H1 (cell line): ENCODE results near the gene GALNT7. TPM values are rescaled to one million over a fixed set of nuclear protein-coding genes. Genes with fewer than 3 reads are reported as not detected.

Experiments
- CTCF ChIA-PET: fragments of 300-600 bp; sonication (Branson Sonifier 250); formaldehyde crosslinking; loops from one replicate; lab custom pipeline; 2021; ENCODE audit not compliant: partially characterized antibody; lab: Charles Lee
- POLR2A ChIA-PET: fragments of 300-600 bp; sonication (Branson Sonifier 250); formaldehyde crosslinking; loops from one replicate; lab custom pipeline; 2021; ENCODE audit warnings: inconsistent platforms; ENCODE audit not compliant: partially characterized antibody; lab: Charles Lee
- DNase-seq, 2 experiments: peaks; one replicate each; pipeline versions ENCODE4 v3.0.0 to v3.0.0-alpha.2; 2010 to 2022; ENCODE audit warnings: low spot score in 2 of 2, low read depth in 1 of 2, mixed read lengths in 1 of 2
- FAIRE-seq: peaks from 2 replicates; lab custom pipeline; 2011; peaks lifted over from hg19 to GRCh38; lab: Jason Lieb, UNC
- H2AFZ ChIP-seq: 2 replicates; pipeline ENCODE4 v1.8.1; 2012; ENCODE audit warnings: low read length, inconsistent platforms
- H2AK5ac ChIP-seq: 2 replicates; pipeline ENCODE4 v1.6.1; 2013; ENCODE audit warnings: low read depth, low read length
- H2BK120ac ChIP-seq: replicated peaks from 2 replicates; pipeline ENCODE3; 2013; ENCODE audit warnings: low read depth, low read length, inconsistent platforms
- H2BK12ac ChIP-seq: 2 replicates; pipeline ENCODE4 v1.6.1; 2013; ENCODE audit warnings: low read depth, low read length
- H2BK15ac ChIP-seq: 2 replicates; pipeline ENCODE4 v1.6.1; 2013; ENCODE audit warnings: low read length
- H2BK20ac ChIP-seq: 2 replicates; pipeline ENCODE4 v1.6.1; 2013; ENCODE audit warnings: low read length
- H2BK5ac ChIP-seq: 2 replicates; pipeline ENCODE4 v1.6.1; 2013; ENCODE audit warnings: low read depth, low read length
- H3K14ac ChIP-seq: 2 replicates; pipeline ENCODE4 v1.6.1; 2013; ENCODE audit warnings: inconsistent platforms; ENCODE audit not compliant: insufficient read length
- H3K18ac ChIP-seq: 2 replicates; pipeline ENCODE4 v1.6.1; 2013; ENCODE audit warnings: low read length; ENCODE audit errors: extremely low read depth
- H3K23ac ChIP-seq: 2 replicates; pipeline ENCODE4 v1.6.1; 2013; ENCODE audit warnings: inconsistent platforms; ENCODE audit not compliant: insufficient read length
- H3K23me2 ChIP-seq: 2 replicates; pipeline ENCODE4 v1.6.1; 2013; ENCODE audit warnings: low read depth, low read length
- H3K27ac ChIP-seq: 2 replicates; pipeline ENCODE4 v1.6.1; 2011; ENCODE audit warnings: low read depth, low read length, inconsistent platforms
- H3K27me3 ChIP-seq, 4 experiments: replicated peaks in 1 of 4; 1 replicate in 1 of 4; 2 replicates in 3 of 4; pipeline versions ENCODE4 v1.6.1 to v1.8.1; 2011 to 2013; ENCODE audit warnings: low read length in 3 of 4, mild to moderate bottlenecking in 3 of 4, inconsistent platforms in 2 of 4, mixed read lengths in 2 of 4, moderate library complexity in 1 of 4; ENCODE audit not compliant: control insufficient read depth in 3 of 4, insufficient read depth in 3 of 4; ENCODE audit errors: extremely low read depth in 1 of 4
- H3K36me3 ChIP-seq, 4 experiments: 2 replicates each; pipeline versions ENCODE4 v1.6.1 to v1.8.1; 2011 to 2013; ENCODE audit warnings: mild to moderate bottlenecking in 4 of 4, low read length in 3 of 4, moderate library complexity in 2 of 4, control low read depth in 1 of 4, inconsistent platforms in 1 of 4; ENCODE audit not compliant: insufficient read depth in 4 of 4, control insufficient read depth in 2 of 4
- H3K4ac ChIP-seq: replicated peaks from 2 replicates; pipeline ENCODE3; 2013; ENCODE audit warnings: low read length, low read depth, mixed read lengths, inconsistent platforms; ENCODE audit not compliant: insufficient read length
- H3K4me1 ChIP-seq, 4 experiments: replicated peaks in 1 of 4; 1 replicate in 1 of 4; 2 replicates in 3 of 4; pipeline versions ENCODE4 v1.6.1 to v1.8.1; 2011 to 2013; ENCODE audit warnings: low read length in 3 of 4, inconsistent platforms in 2 of 4, mixed read lengths in 1 of 4; ENCODE audit not compliant: insufficient read depth in 4 of 4, control insufficient read depth in 3 of 4
- H3K4me2 ChIP-seq, 2 experiments: 2 replicates each; pipeline versions ENCODE4 v1.6.1 to v1.8.1; 2011 to 2013; ENCODE audit warnings: low read depth in 2 of 2, low read length in 2 of 2, control low read depth in 1 of 2, inconsistent platforms in 1 of 2, mild to moderate bottlenecking in 1 of 2; ENCODE audit not compliant: insufficient read depth in 1 of 2
- H3K4me3 ChIP-seq, 4 experiments: fragments of 200-600, 300-600 bp in 1 of 4; sonication (generic), shearing (Covaris generic), sonication (Bioruptor Twin) in 1 of 4; 2 replicates each; pipeline versions ENCODE4 v1.5.1 to v1.8.1; 2011 to 2016; ENCODE audit warnings: low read length in 4 of 4, low read depth in 3 of 4, control low read depth in 2 of 4, inconsistent platforms in 2 of 4, mild to moderate bottlenecking in 2 of 4, mixed read lengths in 1 of 4, moderate library complexity in 1 of 4; ENCODE audit not compliant: insufficient read depth in 2 of 4; ENCODE audit errors: extremely low read depth in 1 of 4
- H3K56ac ChIP-seq: replicated peaks from 2 replicates; pipeline ENCODE3; 2013; ENCODE audit warnings: low read depth, mild to moderate bottlenecking, mixed read lengths, low read length, inconsistent platforms; ENCODE audit not compliant: insufficient read length
- H3K79me1 ChIP-seq: 2 replicates; pipeline ENCODE4 v1.6.1; 2013; ENCODE audit warnings: low read depth, low read length, control low read depth
- H3K79me2 ChIP-seq, 2 experiments: 2 replicates each; pipeline versions ENCODE4 v1.6.1 to v1.8.1; 2012 to 2013; ENCODE audit warnings: low read length in 2 of 2, mild to moderate bottlenecking in 2 of 2, inconsistent platforms in 1 of 2; ENCODE audit not compliant: insufficient read depth in 2 of 2, control insufficient read depth in 1 of 2
- H3K9ac ChIP-seq, 4 experiments: replicated peaks in 1 of 4; 1 replicate in 1 of 4; 2 replicates in 3 of 4; pipeline versions ENCODE4 v1.6.1 to v1.8.1; 2011 to 2013; ENCODE audit warnings: low read depth in 3 of 4, low read length in 3 of 4, control low read depth in 2 of 4, mild to moderate bottlenecking in 2 of 4, moderate library complexity in 2 of 4, inconsistent platforms in 1 of 4; ENCODE audit errors: extremely low read depth in 1 of 4
- H3K9me3 ChIP-seq, 2 experiments: 2 replicates each; pipeline versions ENCODE4 v1.6.1 to v1.8.1; 2012 to 2013; ENCODE audit warnings: mild to moderate bottlenecking in 2 of 2, moderate library complexity in 2 of 2, control low read depth in 1 of 2, inconsistent platforms in 1 of 2, low read depth in 1 of 2, low read length in 1 of 2, mixed read lengths in 1 of 2; ENCODE audit not compliant: insufficient read depth in 2 of 2
- H4K20me1 ChIP-seq, 2 experiments: replicated peaks in 1 of 2; 2 replicates each; pipeline versions ENCODE3 to v1.8.1; 2011 to 2013; ENCODE audit warnings: inconsistent platforms in 2 of 2, low read length in 2 of 2, mild to moderate bottlenecking in 1 of 2; ENCODE audit not compliant: insufficient read depth in 2 of 2, control insufficient read depth in 1 of 2
- H4K5ac ChIP-seq: 2 replicates; pipeline ENCODE4 v1.6.1; 2013; ENCODE audit warnings: low read length, low read depth, mixed read lengths, inconsistent platforms; ENCODE audit not compliant: insufficient read length
- H4K8ac ChIP-seq: 2 replicates; pipeline ENCODE4 v1.8.0; 2013; ENCODE audit warnings: mild to moderate bottlenecking, moderate library complexity, low read length, inconsistent platforms; ENCODE audit not compliant: insufficient read depth; ENCODE audit errors: extremely low read depth
- H4K91ac ChIP-seq: replicated peaks from 2 replicates; pipeline ENCODE3; 2013; ENCODE audit warnings: low read length, mixed read lengths, inconsistent platforms; ENCODE audit not compliant: insufficient read length
- GTF2F1 ChIP-seq: IDR thresholded peaks from 2 replicates; pipeline ENCODE4 v1.6.1; 2012; ENCODE audit warnings: low read depth, low read length, improper control_type of control experiment, borderline replicate concordance
- JUND ChIP-seq: IDR thresholded peaks from 2 replicates; pipeline ENCODE4 v1.6.1; 2011; ENCODE audit warnings: mild to moderate bottlenecking, improper control_type of control experiment, low read length
- PHF8 ChIP-seq: fragments of 200-600 bp; sonication (generic); conservative IDR thresholded peaks from 2 replicates; pipeline ENCODE4 v1.7.1; 2012; ENCODE audit warnings: low read depth, mild to moderate bottlenecking, inconsistent platforms, low read length, moderate library complexity
- RAD21 ChIP-seq, 2 experiments: IDR thresholded peaks in 1 of 2; conservative IDR thresholded peaks in 1 of 2; 2 replicates each; pipeline ENCODE4 v1.6.1; 2011; ENCODE audit warnings: low read depth in 2 of 2, low read length in 2 of 2, improper control_type of control experiment in 1 of 2, inconsistent platforms in 1 of 2, mild to moderate bottlenecking in 1 of 2, moderate library complexity in 1 of 2
- SP2 ChIP-seq: IDR thresholded peaks from 2 replicates; pipeline ENCODE4 v1.6.1; 2012; ENCODE audit warnings: mild to moderate bottlenecking, low read length, inconsistent platforms
- ZNF274 ChIP-seq: IDR thresholded peaks from 2 replicates; pipeline ENCODE4 v1.7.0; 2012; ENCODE audit warnings: low read length, borderline replicate concordance; ENCODE audit errors: extremely low read depth
- WGBS, 2 experiments: shearing (Covaris generic) in 1 of 2; methylation state at CpG; one replicate each; pipeline versions ENCODE4 v1.1.6 to v1.1.7; 2013 to 2015; ENCODE audit warnings: low lambda C conversion rate in 2 of 2, mixed read lengths in 2 of 2, inconsistent platforms in 1 of 2, low coverage in 1 of 2, missing lambda C conversion rate in 1 of 2; ENCODE audit not compliant: insufficient replicate concordance in 2 of 2, insufficient coverage in 1 of 2, insufficient read length in 1 of 2; ENCODE audit errors: extremely low coverage in 1 of 2, missing lambda C conversion rate in 1 of 2; 5-methylcytosine and 5-hydroxymethylcytosine counted together
- polyA plus RNA-seq, 7 experiments: library from polyadenylated mRNA; depleted of rRNA in 3 of 7; stranded (reverse) in 5 of 7; unstranded in 2 of 7; fragments of >200 nt in 5 of 7; fragments of 200-250 nt in 2 of 7; gene quantifications; 1 replicate in 5 of 7; 2 replicates in 1 of 7; 4 replicates in 1 of 7; pipeline versions ENCODE4 v1.2.1 to v1.2.3, GENCODE V29; 2011 to 2013; ENCODE audit warnings: missing spikeins in 2 of 7, mixed read lengths in 2 of 7
- total RNA-seq: library from RNA; stranded (reverse); fragmentation: NEBNext Ultra II Directional; extraction: Animal tissue kit (Norgen Biotek cat#: 25700); gene quantifications from 2 replicates; pipeline ENCODE4 v1.2.1, GENCODE V29; 2021
- TF ChIP-seq, protein P1 (sequence below), 3 experiments: IDR thresholded peaks; 1 replicate in 2 of 3; 2 replicates in 1 of 3; pipeline versions ENCODE4 v1.5.1 to v1.6.1; 2011; ENCODE audit warnings: low read length in 3 of 3, mild to moderate bottlenecking in 3 of 3, inconsistent platforms in 2 of 3, low read depth in 1 of 3, moderate library complexity in 1 of 3; ENCODE audit not compliant: insufficient read depth in 1 of 3; ENCODE audit errors: control extremely low read depth in 1 of 3

GALNT7 gene
- total and polyA plus RNA-seq, 2 of the 8 experiments (the other 6 are each of a cell fraction or from before 2014, with no cell fraction given), result 22.4 to 85.5 TPM

DNA sequence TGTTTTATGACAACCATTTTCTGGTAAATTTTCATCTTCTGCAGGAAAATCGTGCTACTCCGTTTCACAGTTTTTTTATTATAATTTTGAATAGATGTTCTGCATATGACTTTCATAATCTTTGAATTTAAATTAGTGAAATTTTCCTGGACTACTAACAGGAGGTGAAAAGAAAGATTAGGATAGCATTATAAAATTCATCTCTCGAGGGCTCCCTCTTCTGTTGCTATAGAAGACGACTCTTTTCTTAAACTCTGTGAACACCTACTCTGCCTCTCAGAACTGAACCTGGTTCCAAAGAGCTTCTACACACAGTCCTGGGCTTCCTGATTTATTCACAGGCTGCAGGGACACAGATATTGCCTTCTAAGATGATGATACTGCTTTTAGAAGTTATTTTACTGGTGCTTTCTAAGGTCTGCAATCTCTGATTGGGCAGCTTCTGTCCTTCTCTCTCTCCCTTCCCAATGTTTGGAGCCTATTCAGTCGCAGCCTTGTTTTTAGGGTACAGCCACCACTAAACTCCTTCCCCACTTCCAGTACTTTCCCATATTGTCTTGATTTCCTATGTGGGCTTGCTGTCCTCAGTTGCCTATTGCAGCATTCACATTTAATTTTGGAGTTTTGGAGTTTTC, 192.1 kb downstream of the GALNT7 start:
- Histone ChIP-seq H3K9ac (no peak overlapping the region), H3K27me3 (no peaks in the 10 kb centered on the region), H3K27ac (no peak overlapping the region), H2BK20ac (no peak overlapping the region), H2BK12ac (no peak overlapping the region), H3K79me2 (no peaks in the 10 kb centered on the region), H3K4ac (no peak overlapping the region), H3K9me3 (no peaks in the 10 kb centered on the region), H3K79me1 (no peaks in the 10 kb centered on the region), H4K8ac (no peak overlapping the region), H3K18ac (no peak overlapping the region), H3K14ac (no peak overlapping the region), H2AK5ac (no peak overlapping the region), H3K56ac (no peak overlapping the region), H2AFZ (0 out of 2 replicates have a peak overlapping the region, but pooled peaks have one; percentile 54), H3K23ac (no peak overlapping the region), H3K4me3 (no peak overlapping the region), H3K23me2 (no peaks in the 10 kb centered on the region; the same call in 1 of the 2 replicates), H3K4me1 (no peaks in the 10 kb centered on the region), H3K36me3 (no peaks in the 10 kb centered on the region), H4K20me1 (no peaks in the 10 kb centered on the region), H2BK15ac (no peak overlapping the region), H2BK5ac (no peak overlapping the region), H2BK120ac (no peak overlapping the region), H3K4me2 (no peak overlapping the region), H4K5ac (no peak overlapping the region), H4K91ac (no peak overlapping the region)
- WGBS, 2 experiments, result 72% methylated on average over 5 of the region's 5 CpGs; no CpG with 5 or more reads in 1 of the 2 experiments
- DNase-seq, result no peak
- ChIA-PET POLR2A (interaction anchor here (1.0 to 1.3 kb wide), 2 partner anchors 26 to 30 kb away, joined by 3 to 7 read pairs; partner anchors contain the start of gene HMGB2), CTCF (interaction anchor here (0.5 to 3.8 kb wide), 16 partner anchors 9 to 348 kb away, joined by 3 to 12 read pairs (median 4); no protein-coding TSS in a partner anchor)
- no peak for FAIRE-seq
- TF ChIP-seq, protein P1, sequence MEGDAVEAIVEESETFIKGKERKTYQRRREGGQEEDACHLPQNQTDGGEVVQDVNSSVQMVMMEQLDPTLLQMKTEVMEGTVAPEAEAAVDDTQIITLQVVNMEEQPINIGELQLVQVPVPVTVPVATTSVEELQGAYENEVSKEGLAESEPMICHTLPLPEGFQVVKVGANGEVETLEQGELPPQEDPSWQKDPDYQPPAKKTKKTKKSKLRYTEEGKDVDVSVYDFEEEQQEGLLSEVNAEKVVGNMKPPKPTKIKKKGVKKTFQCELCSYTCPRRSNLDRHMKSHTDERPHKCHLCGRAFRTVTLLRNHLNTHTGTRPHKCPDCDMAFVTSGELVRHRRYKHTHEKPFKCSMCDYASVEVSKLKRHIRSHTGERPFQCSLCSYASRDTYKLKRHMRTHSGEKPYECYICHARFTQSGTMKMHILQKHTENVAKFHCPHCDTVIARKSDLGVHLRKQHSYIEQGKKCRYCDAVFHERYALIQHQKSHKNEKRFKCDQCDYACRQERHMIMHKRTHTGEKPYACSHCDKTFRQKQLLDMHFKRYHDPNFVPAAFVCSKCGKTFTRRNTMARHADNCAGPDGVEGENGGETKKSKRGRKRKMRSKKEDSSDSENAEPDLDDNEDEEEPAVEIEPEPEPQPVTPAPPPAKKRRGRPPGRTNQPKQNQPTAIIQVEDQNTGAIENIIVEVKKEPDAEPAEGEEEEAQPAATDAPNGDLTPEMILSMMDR (IDR thresholded peaks at IDR 0.05; ENCODE audit: control extremely low read depth in 1 of 3, insufficient read depth in 1 of 3, low read depth in 1 of 3, low read length in 3 of 3), result peak in 2 of 3 experiments; percentile 22 to 34; a peak in 2 of 4 replicates
- no peak for TF ChIP-seq PHF8
- TF ChIP-seq GTF2F1, result no peak
- TF ChIP-seq ZNF274, result no peak
- TF ChIP-seq JUND, result no peak
- peak; percentile 19 to 35; a peak in 3 of 4 replicates for TF ChIP-seq RAD21 (IDR thresholded peaks at IDR 0.05 in 1 of 2, conservative IDR thresholded peaks at IDR 0.05 in 1 of 2; ENCODE audit: low read depth in 2 of 2, low read length in 2 of 2)
- no peak for TF ChIP-seq SP2
- TF ChIP-seq, all 59 proteins: peak for 2
